Activated T-cell treated with anti-CD3 and anti-CD28 coated beads, Interleukin-2, amount 50 U/mL, for 24 hours (primary cell): ENCODE results near the gene CLASP1.
"Not testable (repeated sequence)": the region's sequence is repeated elsewhere in the genome, so short reads cannot be mapped to it uniquely, and the experiment has no call there.

ENCODE experiments used
- DNase-seq: peaks from one replicate; pipeline ENCODE4 v3.0.0-alpha.2; 2020
- H3K27ac Mint-ChIP-seq: 2 replicates; pipeline ENCODE4 v1.8.0; 2020; ENCODE audit warnings: mild to moderate bottlenecking, mixed read lengths
- H3K27me3 Mint-ChIP-seq: 2 replicates; pipeline ENCODE4 v1.8.0; 2020; ENCODE audit warnings: mixed read lengths
- H3K36me3 Mint-ChIP-seq: 2 replicates; pipeline ENCODE4 v1.8.0; 2020; ENCODE audit warnings: low read depth, mixed read lengths
- H3K4me1 Mint-ChIP-seq: 2 replicates; pipeline ENCODE4 v1.8.0; 2020; ENCODE audit warnings: low read depth, mixed read lengths
- H3K4me3 Mint-ChIP-seq: 2 replicates; pipeline ENCODE4 v1.8.0; 2020; ENCODE audit warnings: mild to moderate bottlenecking, moderate library complexity, mixed read lengths
- H3K9me3 Mint-ChIP-seq: 2 replicates; pipeline ENCODE4 v1.8.0; 2020; ENCODE audit warnings: mixed read lengths

Gene CLASP1

DNA sequence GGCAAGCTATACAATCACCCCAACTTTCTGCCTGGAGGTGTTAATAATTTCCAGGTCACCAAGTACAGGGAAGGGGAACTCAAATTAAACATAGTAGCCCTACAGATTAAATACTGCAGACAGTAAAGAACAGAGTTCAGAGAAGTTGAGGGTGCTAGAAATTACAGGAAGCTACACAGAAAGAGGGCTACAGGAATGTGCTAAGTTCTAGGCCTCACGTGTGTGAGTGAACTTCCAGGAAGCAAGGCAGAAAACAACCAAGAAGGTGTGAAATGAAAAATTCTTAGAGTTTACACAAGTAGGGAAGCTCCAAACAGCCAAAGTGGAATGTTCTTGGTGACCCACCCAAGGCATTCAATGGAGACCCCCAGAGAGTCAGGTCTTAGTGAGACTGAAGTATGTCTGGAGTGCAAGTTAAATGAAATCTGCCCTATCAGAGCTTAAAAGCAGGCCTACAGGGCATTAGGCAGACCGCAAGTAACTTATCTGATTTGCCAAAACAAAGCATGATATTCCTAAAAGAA, 176.7 kb downstream of the CLASP1 start:
- H3K4me1 Mint-ChIP-seq, result peaks cover 42% of the 10 kb centered on the region
- DNase-seq, result no peak
- H3K27me3 Mint-ChIP-seq, result no peaks in the 10 kb centered on the region
- no peak overlapping the region for H3K4me3 Mint-ChIP-seq
- peaks cover 61% of the 10 kb centered on the region for H3K36me3 Mint-ChIP-seq
- peak overlapping the region; percentile 67 for H3K27ac Mint-ChIP-seq
- H3K9me3 Mint-ChIP-seq, result no peaks in the 10 kb centered on the region

DNA sequence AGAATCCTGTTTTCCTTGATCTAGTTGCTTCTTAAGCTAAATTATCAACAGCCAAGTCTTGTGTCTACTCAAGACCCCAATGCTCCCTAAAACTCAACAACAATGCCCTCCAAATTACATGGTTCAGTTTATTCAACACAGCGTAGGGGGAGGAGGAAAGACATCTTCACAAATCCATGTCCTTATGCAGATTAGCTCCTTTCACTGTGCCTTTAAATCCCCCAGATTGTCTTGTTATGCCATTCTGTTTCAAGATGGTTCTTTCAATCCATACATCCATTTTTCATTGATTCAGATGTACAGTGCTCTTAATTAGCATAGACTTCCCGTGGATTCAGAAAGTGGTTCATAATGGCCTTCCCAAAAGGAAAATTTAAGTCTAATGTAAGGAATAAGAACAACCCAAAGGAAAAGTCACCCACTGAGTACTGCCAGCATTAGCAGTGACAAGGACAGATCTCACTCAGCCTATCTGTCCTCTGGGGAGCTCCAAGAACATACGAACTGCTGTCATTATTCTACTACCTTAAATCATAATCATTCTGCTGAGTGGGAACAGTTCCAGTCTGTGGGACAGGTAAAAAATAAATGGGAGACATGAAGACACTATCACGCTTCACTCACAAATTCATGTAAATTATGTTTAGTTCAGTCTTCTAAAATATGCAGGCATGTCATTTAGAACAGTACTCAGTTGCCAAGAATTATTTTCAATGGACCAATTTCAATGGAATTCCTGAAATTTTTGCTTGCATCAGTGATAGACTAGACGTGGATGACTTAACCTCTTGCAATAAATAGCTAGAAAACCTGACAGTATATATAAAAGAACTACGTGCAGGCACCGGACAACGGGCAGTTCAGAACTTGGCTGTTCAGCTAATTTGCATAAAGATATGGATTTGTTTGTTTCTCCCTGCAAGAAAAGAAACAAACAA, 177.5 kb downstream of the CLASP1 start:
- Mint-ChIP-seq H3K27me3 (no peaks in the 10 kb centered on the region), H3K4me3 (no peak overlapping the region), H3K9me3 (no peaks in the 10 kb centered on the region), H3K36me3 (peaks cover 69% of the 10 kb centered on the region), H3K4me1 (peaks cover 41% of the 10 kb centered on the region), H3K27ac (peak overlapping the region; percentile 67)
- DNase-seq, result no peak

DNA sequence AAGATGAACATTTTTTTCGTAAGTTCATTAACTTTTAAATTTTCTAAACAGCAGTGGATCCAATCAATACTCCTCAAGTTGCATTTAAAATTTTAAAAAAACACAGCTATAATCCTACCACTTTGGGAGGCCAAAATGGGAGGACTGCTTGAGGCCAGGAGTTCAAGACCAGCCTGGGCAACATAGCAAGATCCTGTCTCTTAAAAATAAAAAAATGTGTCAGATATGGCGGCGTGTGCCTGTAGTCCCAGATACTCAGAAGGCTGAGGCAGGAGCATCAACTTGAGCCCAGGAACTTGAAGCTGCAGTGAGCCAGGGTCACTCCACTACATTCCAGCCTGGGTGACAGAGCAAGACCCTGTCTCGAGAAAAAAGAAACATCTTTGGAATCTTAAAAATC, 178.3 kb downstream of the CLASP1 start:
- Mint-ChIP-seq H3K27me3 (no peaks in the 10 kb centered on the region), H3K4me1 (peaks cover 33% of the 10 kb centered on the region), H3K9me3 (no peaks in the 10 kb centered on the region), H3K4me3 (no peak overlapping the region), H3K36me3 (peaks cover 77% of the 10 kb centered on the region), H3K27ac (no peak overlapping the region)
- no peak for DNase-seq

DNA sequence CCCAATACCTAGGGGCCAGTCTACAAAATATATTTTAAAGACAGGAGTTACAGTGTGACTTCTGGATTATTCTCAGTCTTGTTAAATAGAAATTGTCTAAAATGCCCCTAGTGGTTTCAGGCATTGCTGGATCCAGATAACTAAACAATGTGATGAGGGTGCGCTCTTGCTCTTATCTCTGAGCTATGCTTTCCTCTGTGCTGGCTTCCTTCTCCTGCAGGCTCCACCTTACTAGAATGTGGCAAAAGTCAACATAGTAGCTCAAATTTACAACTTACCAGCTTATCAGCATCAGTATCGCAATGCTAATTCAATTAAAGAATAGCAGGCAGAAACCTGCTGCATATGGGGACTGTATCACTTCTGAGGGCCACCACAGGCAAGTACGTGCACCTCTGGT, 179.9 kb downstream of the CLASP1 start:
- H3K27ac Mint-ChIP-seq, result peak overlapping the region; percentile 41
- no peak for DNase-seq
- H3K9me3 Mint-ChIP-seq, result no peaks in the 10 kb centered on the region
- peaks cover 87% of the 10 kb centered on the region for H3K36me3 Mint-ChIP-seq
- no peaks in the 10 kb centered on the region for H3K27me3 Mint-ChIP-seq
- no peak overlapping the region for H3K4me3 Mint-ChIP-seq
- peaks cover 26% of the 10 kb centered on the region for H3K4me1 Mint-ChIP-seq

DNA sequence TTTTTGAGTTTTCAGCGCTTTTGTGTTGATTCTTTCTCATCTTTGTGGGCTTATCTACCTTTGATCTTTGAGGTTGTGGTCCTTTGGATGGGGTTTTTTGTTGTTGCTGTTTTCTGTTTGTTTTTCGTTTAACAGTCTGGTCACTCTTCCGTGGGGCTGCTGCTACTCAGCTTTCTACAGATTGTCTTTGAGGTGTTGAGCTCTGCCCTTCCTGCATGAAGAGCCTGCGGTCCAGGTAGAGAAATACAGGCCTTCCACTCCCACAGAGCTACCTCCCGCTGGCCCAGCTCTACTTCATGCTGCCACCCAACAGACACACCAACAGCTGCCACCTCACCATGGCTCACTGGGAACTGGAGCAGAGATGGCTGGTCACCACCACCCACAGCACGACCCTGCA, 180.3 kb downstream of the CLASP1 start:
- peaks cover 84% of the 10 kb centered on the region for H3K36me3 Mint-ChIP-seq
- H3K27me3 Mint-ChIP-seq, result no peaks in the 10 kb centered on the region
- no peaks in the 10 kb centered on the region for H3K9me3 Mint-ChIP-seq
- no peak overlapping the region for H3K4me3 Mint-ChIP-seq
- DNase-seq, result no peak
- peak overlapping the region; percentile 41 for H3K27ac Mint-ChIP-seq
- H3K4me1 Mint-ChIP-seq, result peaks cover 23% of the 10 kb centered on the region

DNA sequence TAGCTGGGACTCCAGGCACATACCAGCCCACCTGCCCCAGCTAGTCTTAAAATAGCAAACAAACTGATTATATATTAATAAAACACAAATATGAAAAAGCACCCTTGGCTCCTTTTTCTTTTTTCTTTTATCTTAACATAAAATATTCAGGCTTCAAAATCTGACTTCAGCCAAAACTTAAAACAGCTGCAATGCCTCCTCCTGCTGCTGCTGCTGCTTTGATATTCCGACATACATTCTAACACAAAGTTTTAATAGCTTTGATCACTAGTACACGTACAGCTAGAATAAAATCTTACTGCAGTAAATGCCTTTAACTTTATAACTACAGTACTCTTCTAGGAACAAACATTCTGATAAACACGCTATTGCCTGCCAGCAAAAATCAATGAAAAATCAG, 190.0 kb downstream of the CLASP1 start:
- H3K4me1 Mint-ChIP-seq, result no peaks in the 10 kb centered on the region
- H3K36me3 Mint-ChIP-seq, result peaks cover 88% of the 10 kb centered on the region
- no peak overlapping the region for H3K27ac Mint-ChIP-seq
- no peak for DNase-seq
- H3K27me3 Mint-ChIP-seq, result no peaks in the 10 kb centered on the region
- no peaks in the 10 kb centered on the region for H3K9me3 Mint-ChIP-seq
- H3K4me3 Mint-ChIP-seq, result no peak overlapping the region

DNA sequence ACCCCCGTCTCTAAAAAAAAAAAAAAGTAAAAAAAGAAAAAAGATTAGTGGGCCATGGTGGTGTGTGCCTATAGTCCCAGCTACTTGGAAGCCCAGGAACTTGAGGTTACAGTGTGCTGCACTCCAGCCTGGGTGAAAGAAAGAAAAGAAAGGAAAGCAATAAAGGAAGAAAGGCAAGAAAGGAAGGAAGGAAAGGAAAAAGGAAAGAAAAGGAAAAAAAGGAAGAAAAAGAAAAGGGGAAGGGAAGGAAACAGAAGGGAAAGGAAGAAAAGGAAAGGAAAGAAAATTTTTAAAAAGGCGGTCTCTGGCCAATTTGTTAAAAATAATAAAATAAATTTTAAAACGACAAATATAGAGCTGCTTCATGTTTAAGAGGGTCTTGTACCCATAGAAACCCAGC, 192.9 kb downstream of the CLASP1 start:
- no peaks in the 10 kb centered on the region for H3K4me1 Mint-ChIP-seq
- H3K4me3 Mint-ChIP-seq, result no peak overlapping the region
- H3K9me3 Mint-ChIP-seq, result no peaks in the 10 kb centered on the region
- H3K36me3 Mint-ChIP-seq, result peaks cover 93% of the 10 kb centered on the region
- H3K27me3 Mint-ChIP-seq, result no peaks in the 10 kb centered on the region
- no peak for DNase-seq
- peak overlapping the region; percentile 75 for H3K27ac Mint-ChIP-seq

DNA sequence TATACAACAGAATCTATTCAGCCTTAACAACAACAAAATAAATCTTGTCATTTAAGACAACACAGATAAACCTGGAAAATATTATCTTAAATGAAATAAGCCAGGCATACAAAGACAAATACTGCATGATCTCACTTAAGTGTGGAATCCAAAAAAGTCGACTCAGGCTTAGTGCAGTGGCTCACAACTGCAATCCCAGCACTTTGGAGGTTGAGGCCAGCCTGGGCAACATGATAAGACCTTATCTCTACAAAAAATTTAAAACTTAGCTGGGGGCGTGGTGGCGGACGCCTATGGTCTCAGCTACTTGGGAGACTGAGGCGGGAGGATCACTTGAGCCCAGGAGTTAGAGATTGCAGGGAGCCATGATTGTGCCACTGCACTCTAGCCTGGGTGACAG, 193.8 kb downstream of the CLASP1 start:
- no peak for DNase-seq
- Mint-ChIP-seq H3K27ac (no peak overlapping the region), H3K4me3 (no peak overlapping the region), H3K36me3 (peaks cover 93% of the 10 kb centered on the region), H3K4me1 (no peaks in the 10 kb centered on the region), H3K27me3 (no peaks in the 10 kb centered on the region), H3K9me3 (no peaks in the 10 kb centered on the region)

DNA sequence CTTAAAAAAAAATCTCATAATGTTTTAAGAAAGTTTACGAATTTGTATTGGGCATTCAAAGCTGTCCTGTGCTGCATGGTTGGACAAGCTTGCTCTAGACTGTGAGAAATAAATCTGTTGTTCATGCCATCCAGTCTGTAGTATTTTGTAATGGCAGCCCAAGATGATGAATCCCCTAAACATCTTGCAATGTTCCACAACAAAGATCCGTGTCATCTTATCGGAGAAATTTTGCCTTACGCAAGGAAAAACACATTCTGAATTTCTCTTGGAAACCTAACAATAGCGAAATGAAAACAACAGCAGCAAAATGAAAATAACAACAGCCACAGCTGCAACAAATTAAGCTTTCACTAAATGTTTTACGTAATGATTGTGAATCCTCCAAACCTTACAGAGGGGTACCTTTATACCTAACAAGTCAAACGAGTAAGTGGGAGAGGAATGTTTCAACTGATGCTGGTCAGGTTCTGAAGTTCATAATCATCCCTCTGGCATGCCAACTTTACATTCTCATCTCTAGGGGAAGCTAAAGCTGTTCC, 194.6 kb downstream of the CLASP1 start:
- no peak for DNase-seq
- Mint-ChIP-seq H3K9me3 (no peaks in the 10 kb centered on the region), H3K4me1 (no peaks in the 10 kb centered on the region), H3K36me3 (peaks cover 94% of the 10 kb centered on the region), H3K4me3 (no peak overlapping the region), H3K27me3 (no peaks in the 10 kb centered on the region), H3K27ac (no peak overlapping the region)

DNA sequence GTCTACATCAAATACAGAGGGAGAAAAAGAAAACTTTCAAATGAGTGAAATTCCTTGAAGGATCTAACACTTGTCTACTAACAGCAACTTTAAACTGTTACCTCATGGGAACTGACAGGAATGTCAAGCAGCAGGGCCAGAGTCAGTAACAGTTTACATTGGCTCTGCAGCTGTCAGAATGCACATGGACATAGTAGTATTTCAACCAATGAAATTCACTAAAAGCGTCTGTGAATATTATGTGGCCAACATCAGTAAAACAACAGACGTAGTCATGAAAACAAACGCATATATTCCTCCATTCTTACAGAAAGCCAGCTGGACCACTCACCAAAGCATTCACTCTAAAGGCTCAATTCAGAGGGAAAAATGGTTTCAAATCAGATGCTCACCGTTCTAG, 197.9 kb downstream of the CLASP1 start:
- H3K4me1 Mint-ChIP-seq, result no peaks in the 10 kb centered on the region
- H3K4me3 Mint-ChIP-seq, result no peak overlapping the region
- no peaks in the 10 kb centered on the region for H3K9me3 Mint-ChIP-seq
- DNase-seq, result no peak
- H3K27me3 Mint-ChIP-seq, result no peaks in the 10 kb centered on the region
- no peak overlapping the region for H3K27ac Mint-ChIP-seq
- H3K36me3 Mint-ChIP-seq, result peaks cover 95% of the 10 kb centered on the region

DNA sequence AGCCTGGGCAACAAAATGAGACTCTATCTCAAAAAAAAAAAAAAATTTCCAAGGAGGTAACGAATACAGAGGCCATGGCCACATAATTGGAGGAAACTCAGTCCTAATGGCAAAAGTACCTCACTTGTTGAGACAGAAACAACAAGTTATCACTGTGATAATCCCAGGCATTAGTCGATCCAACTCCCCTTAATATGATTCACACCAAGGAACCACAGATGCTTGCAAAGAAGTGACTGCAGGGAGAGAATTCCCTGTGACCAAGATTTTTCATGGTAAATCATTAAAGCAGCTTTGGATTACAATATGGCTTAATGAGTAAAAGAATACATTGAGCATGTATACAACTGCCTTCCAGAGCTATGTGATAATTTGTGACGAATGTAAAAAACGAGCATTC, 199.0 kb downstream of the CLASP1 start:
- no peak for DNase-seq
- peaks cover 96% of the 10 kb centered on the region for H3K36me3 Mint-ChIP-seq
- no peak overlapping the region for H3K4me3 Mint-ChIP-seq
- no peaks in the 10 kb centered on the region for H3K4me1 Mint-ChIP-seq
- no peak overlapping the region for H3K27ac Mint-ChIP-seq
- H3K27me3 Mint-ChIP-seq, result no peaks in the 10 kb centered on the region
- H3K9me3 Mint-ChIP-seq, result no peaks in the 10 kb centered on the region

DNA sequence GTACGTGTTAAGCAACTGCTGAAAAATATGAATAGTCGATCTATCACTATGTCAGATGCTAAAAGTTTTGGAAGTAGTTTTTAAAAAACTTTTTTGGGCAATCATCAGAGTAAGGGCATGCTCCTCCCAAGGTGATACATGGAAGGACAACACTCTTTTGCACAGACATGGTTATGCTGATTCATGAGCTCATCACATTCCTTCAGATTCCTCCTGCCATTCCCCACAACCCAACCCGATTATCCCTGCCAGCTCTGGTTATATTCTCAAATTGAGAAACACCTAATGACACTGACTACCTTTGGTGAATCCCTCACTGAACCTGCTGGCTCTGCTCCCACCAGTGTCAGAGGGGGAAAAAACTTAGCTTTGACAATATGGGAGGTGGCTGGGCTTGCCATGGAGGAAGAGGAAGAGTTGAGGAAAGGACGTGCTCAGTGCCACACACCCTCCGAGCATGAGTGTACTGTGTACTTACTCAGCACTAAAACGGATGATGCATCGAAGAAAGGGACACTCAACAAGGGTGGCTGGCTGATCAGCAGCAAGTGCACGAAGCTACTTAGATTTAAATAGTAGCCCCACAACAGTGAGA, 202.5 kb downstream of the CLASP1 start:
- Mint-ChIP-seq H3K36me3 (peaks cover 97% of the 10 kb centered on the region), H3K27me3 (no peaks in the 10 kb centered on the region), H3K4me3 (no peak overlapping the region), H3K27ac (no peak overlapping the region), H3K9me3 (no peaks in the 10 kb centered on the region), H3K4me1 (no peaks in the 10 kb centered on the region)
- DNase-seq, result no peak

DNA sequence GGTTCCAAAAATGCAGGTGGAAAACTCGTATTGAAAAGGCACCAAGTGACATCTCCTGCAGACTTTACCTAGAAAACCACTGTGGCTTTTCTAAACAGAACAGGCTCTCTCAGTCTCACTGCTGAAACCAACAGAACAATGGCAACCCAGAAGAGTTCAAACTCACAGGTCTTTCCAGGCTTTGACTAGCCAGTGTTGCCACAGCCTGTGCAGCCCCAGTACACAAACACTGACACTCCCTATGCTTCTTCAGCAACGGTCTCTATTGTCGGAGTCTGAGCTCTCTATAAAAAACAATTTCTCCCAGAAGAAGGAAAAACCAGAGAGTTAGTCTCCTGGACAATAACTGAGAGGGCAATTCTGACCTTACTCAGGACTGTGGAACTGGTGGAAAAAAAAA, 206.4 kb downstream of the CLASP1 start:
- no peak overlapping the region for H3K4me3 Mint-ChIP-seq
- no peak overlapping the region for H3K27ac Mint-ChIP-seq
- H3K4me1 Mint-ChIP-seq, result no peaks in the 10 kb centered on the region
- DNase-seq, result no peak
- H3K27me3 Mint-ChIP-seq, result no peaks in the 10 kb centered on the region
- H3K36me3 Mint-ChIP-seq, result peaks cover 87% of the 10 kb centered on the region
- no peaks in the 10 kb centered on the region for H3K9me3 Mint-ChIP-seq

DNA sequence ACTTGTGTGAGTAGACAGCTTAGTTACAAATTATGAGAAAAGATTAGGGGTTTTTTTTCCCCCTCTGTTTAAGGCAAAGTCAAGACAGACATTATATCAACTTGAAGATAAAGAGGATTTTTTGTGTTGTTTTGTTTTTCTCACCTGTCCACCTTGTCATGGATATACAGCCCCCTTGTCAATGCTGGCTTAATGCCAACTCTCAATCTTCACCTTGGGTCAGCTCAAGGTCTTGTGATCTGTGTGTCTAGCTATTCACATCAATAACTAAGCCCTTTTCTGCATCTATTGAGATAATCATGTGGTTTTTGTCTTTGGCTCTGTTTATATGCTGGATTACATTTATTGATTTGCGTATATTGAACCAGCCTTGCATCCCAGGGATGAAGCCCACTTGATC, 211.0 kb downstream of the CLASP1 start:
- H3K9me3 Mint-ChIP-seq, H3K4me1 Mint-ChIP-seq, H3K27ac Mint-ChIP-seq, DNase-seq, H3K4me3 Mint-ChIP-seq, H3K27me3 Mint-ChIP-seq: not testable (repeated sequence)
- H3K36me3 Mint-ChIP-seq, result peaks cover 72% of the 10 kb centered on the region

DNA sequence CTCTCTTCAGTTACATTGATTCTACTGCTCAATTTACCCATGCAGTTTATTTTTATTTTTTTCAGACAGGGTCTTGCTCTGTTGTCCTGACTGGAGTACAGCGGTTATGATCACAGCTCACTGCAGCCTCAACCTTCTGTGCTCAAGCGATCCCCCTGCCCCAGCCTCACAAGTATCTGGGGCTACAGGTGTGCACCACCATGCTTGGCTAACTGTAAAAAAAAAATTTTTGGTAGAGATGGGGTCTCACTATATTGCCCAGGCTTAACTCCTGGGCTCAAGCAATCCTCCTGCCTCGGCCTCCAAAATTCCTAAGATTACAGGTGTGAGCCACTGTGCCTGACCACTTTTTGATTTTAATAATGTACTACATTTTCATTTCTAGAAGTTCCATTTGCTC, 212.3 kb downstream of the CLASP1 start:
- H3K4me1 Mint-ChIP-seq, result no peaks in the 10 kb centered on the region
- H3K27ac Mint-ChIP-seq, result no peak overlapping the region
- no peak overlapping the region for H3K4me3 Mint-ChIP-seq
- H3K36me3 Mint-ChIP-seq, result peaks cover 65% of the 10 kb centered on the region
- H3K9me3 Mint-ChIP-seq, result no peaks in the 10 kb centered on the region
- H3K27me3 Mint-ChIP-seq, result no peaks in the 10 kb centered on the region
- DNase-seq, result no peak
